ENCODE data around the gene SH3PXD2A. TPM values are rescaled to one million over a fixed set of nuclear protein-coding genes. Genes with fewer than 3 reads are reported as not detected.
"Not testable (repeated sequence)": the region's sequence is repeated elsewhere in the genome, so short reads cannot be mapped to it uniquely, and the experiment has no call there.

The SH3PXD2A gene
- total RNA-seq, 1 experiment from 2014 or later, result 0.48 TPM

- no peak for DNase-seq (ENCODE audit: low read depth, low spot score)
- in situ Hi-C loops (cut with HindIII; ENCODE audit: low pct_unique_long_range_greater_than_20kb, low sequenced_read_pairs), result no loop called here
These were observed 218.9 kb downstream of the SH3PXD2A start for GRCh38 chr10:103636492-103636891.

- in situ Hi-C loops (cut with HindIII; ENCODE audit: low pct_unique_long_range_greater_than_20kb, low sequenced_read_pairs), result no loop called here
These were observed 219.8 kb downstream of the SH3PXD2A start for GRCh38 chr10:103635580-103635979.

GRCh38 chr10:103633846-103634245, 221.5 kb downstream of the SH3PXD2A start:
- in situ Hi-C loops (cut with HindIII; ENCODE audit: low pct_unique_long_range_greater_than_20kb, low sequenced_read_pairs), result no loop called here
- no peak for DNase-seq (ENCODE audit: low read depth, low spot score)

More at GRCh38 chr10:103635580-103635979, 219.8 kb downstream of the SH3PXD2A start:
- no peak for DNase-seq (ENCODE audit: low read depth, low spot score)

- DNase-seq (ENCODE audit: low read depth, low spot score); in situ Hi-C loops (cut with HindIII; ENCODE audit: low pct_unique_long_range_greater_than_20kb, low sequenced_read_pairs): not testable (repeated sequence)
These were observed 222.5 kb downstream of the SH3PXD2A start for GRCh38 chr10:103632871-103633270.

GRCh38 chr10:103632247-103632642, 223.1 kb downstream of the SH3PXD2A start:
- in situ Hi-C loops (cut with HindIII; ENCODE audit: low pct_unique_long_range_greater_than_20kb, low sequenced_read_pairs), result no loop called here
- no peak for DNase-seq (ENCODE audit: low read depth, low spot score)

- in situ Hi-C loops (cut with HindIII; ENCODE audit: low pct_unique_long_range_greater_than_20kb, low sequenced_read_pairs), result no loop called here
- DNase-seq (ENCODE audit: low read depth, low spot score), result no peak
These were observed 225.2 kb downstream of the SH3PXD2A start for GRCh38 chr10:103630156-103630555.

GRCh38 chr10:103629581-103629980, 225.8 kb downstream of the SH3PXD2A start:
- no peak for DNase-seq (ENCODE audit: low read depth, low spot score)
- in situ Hi-C loops (cut with HindIII; ENCODE audit: low pct_unique_long_range_greater_than_20kb, low sequenced_read_pairs), result no loop called here

GRCh38 chr10:103627893-103628292, 227.5 kb downstream of the SH3PXD2A start:
- in situ Hi-C loops (cut with HindIII; ENCODE audit: low pct_unique_long_range_greater_than_20kb, low sequenced_read_pairs), result no loop called here
- no peak for DNase-seq (ENCODE audit: low read depth, low spot score)

- in situ Hi-C loops (cut with HindIII; ENCODE audit: low pct_unique_long_range_greater_than_20kb, low sequenced_read_pairs), result no loop called here
- no peak for DNase-seq (ENCODE audit: low read depth, low spot score)
These were observed 228.1 kb downstream of the SH3PXD2A start for GRCh38 chr10:103627111-103627892.

GRCh38 chr10:103626178-103626577, 229.2 kb downstream of the SH3PXD2A start:
- in situ Hi-C loops (cut with HindIII; ENCODE audit: low pct_unique_long_range_greater_than_20kb, low sequenced_read_pairs), result no loop called here
- no peak for DNase-seq (ENCODE audit: low read depth, low spot score)

- in situ Hi-C loops (cut with HindIII; ENCODE audit: low pct_unique_long_range_greater_than_20kb, low sequenced_read_pairs), result no loop called here
- no peak for DNase-seq (ENCODE audit: low read depth, low spot score)
These were observed 232.3 kb downstream of the SH3PXD2A start for GRCh38 chr10:103622935-103623574.

- in situ Hi-C loops (cut with HindIII; ENCODE audit: low pct_unique_long_range_greater_than_20kb, low sequenced_read_pairs), result no loop called here
- no peak for DNase-seq (ENCODE audit: low read depth, low spot score)
These were observed 233.1 kb downstream of the SH3PXD2A start for GRCh38 chr10:103622286-103622685.

GRCh38 chr10:103621783-103622125, 233.6 kb downstream of the SH3PXD2A start:
- in situ Hi-C loops (cut with HindIII; ENCODE audit: low pct_unique_long_range_greater_than_20kb, low sequenced_read_pairs), result no loop called here
- no peak for DNase-seq (ENCODE audit: low read depth, low spot score)

GRCh38 chr10:103620891-103621782, 234.2 kb downstream of the SH3PXD2A start:
- DNase-seq (ENCODE audit: low read depth, low spot score), result no peak
- in situ Hi-C loops (cut with HindIII; ENCODE audit: low pct_unique_long_range_greater_than_20kb, low sequenced_read_pairs), result no loop called here

GRCh38 chr10:103620352-103620740, 235.0 kb downstream of the SH3PXD2A start:
- DNase-seq (ENCODE audit: low read depth, low spot score), result no peak
- in situ Hi-C loops (cut with HindIII; ENCODE audit: low pct_unique_long_range_greater_than_20kb, low sequenced_read_pairs), result no loop called here

- in situ Hi-C loops (cut with HindIII; ENCODE audit: low pct_unique_long_range_greater_than_20kb, low sequenced_read_pairs), result no loop called here
- DNase-seq (ENCODE audit: low read depth, low spot score), result no peak
These were observed 235.7 kb downstream of the SH3PXD2A start for GRCh38 chr10:103619424-103620351.
